ENCODE data around the gene CNN2. TPM values are rescaled to one million over a fixed set of nuclear protein-coding genes. Genes with fewer than 3 reads are reported as not detected.
A peak's percentile ranks its signal among the peaks of the same experiment; 100 is the strongest.

Gene CNN2
- total RNA-seq, 1 experiment from 2014 or later: 194 TPM

GRCh38 chr19:1066748-1067340, 40.4 kb downstream of the CNN2 start, which contains the start of gene ARHGAP45:
ARHGAP45 (plus strand) TSS chr19:1067167; CDS start chr19:1067406, 239 bp downstream.
- Histone ChIP-seq H3K4me1 (peaks cover 15% of the 10 kb centered on the region), H3K27me3 (replicated peaks; ENCODE audit: control insufficient read depth, insufficient read depth, low read length) (no peaks in the 10 kb centered on the region), H3K9me3 (no peaks in the 10 kb centered on the region), H3K36me3 (ENCODE audit: control insufficient read depth, insufficient read depth, low read length) (no peaks in the 10 kb centered on the region), H3K4me3 (ENCODE audit: low read depth, low read length) (peak within 1 kb of the TSS; percentile 61)
- POLR2A ChIA-PET: interaction anchor here (1.1 to 3.3 kb wide), 3 partner anchors 37 to 315 kb away, joined by 4 to 33 read pairs (median 19); partner anchors contain the start of genes CNN2 and GPX4
- Mint-ChIP-seq H3K4me1 (ENCODE audit: low read depth, unreplicated experiment) (peaks cover 3% of the 10 kb centered on the region), H3K27me3 (ENCODE audit: insufficient read depth, unreplicated experiment) (no peaks in the 10 kb centered on the region), H3K36me3 (ENCODE audit: insufficient read depth, unreplicated experiment) (peaks cover 48% of the 10 kb centered on the region), H3K4me3 (ENCODE audit: unreplicated experiment) (peak within 1 kb of the TSS; percentile 84), H3K27ac (ENCODE audit: unreplicated experiment) (peak within 1 kb of the TSS; percentile 77), H3K9me3 (ENCODE audit: unreplicated experiment) (no peaks in the 10 kb centered on the region)
- no TSS peak for BruUV-seq (replicated peaks)
- no peak for TF ChIP-seq CTCF (IDR thresholded peaks at IDR 0.05; ENCODE audit: insufficient read depth in 1 of 2, low read depth in 1 of 2, low read length in 1 of 2, severe bottlenecking in 1 of 2, unreplicated experiment in 1 of 2)
- CTCF ChIA-PET: interaction anchor here (1.0 to 2.6 kb wide), 3 partner anchors 41 to 199 kb away, joined by 4 to 8 read pairs (median 6); partner anchors contain the start of gene CNN2
- intact Hi-C loops (cut with micrococcal nuclease; ENCODE audit: unreplicated experiment): no loop called here
- DNase-seq: no peak

- CTCF ChIA-PET: no interaction called here
- no peaks in the 10 kb centered on the region for H3K9me3 Mint-ChIP-seq (ENCODE audit: unreplicated experiment)
Observed at GRCh38 chr19:1067341-1067957, 41.0 kb downstream of the CNN2 start.

More at GRCh38 chr19:1067341-1067957, 41.0 kb downstream of the CNN2 start:
- no peaks in the 10 kb centered on the region for H3K36me3 ChIP-seq (ENCODE audit: control insufficient read depth, insufficient read depth, low read length)
- no peak overlapping the region for H3K4me3 ChIP-seq (ENCODE audit: low read depth, low read length)
- no peaks in the 10 kb centered on the region for H3K27me3 ChIP-seq (replicated peaks; ENCODE audit: control insufficient read depth, insufficient read depth, low read length)
- no peaks in the 10 kb centered on the region for H3K9me3 ChIP-seq
- no peak overlapping the region for H3K27ac Mint-ChIP-seq (ENCODE audit: unreplicated experiment)
- no peak for TF ChIP-seq CTCF (IDR thresholded peaks at IDR 0.05; ENCODE audit: insufficient read depth in 1 of 2, low read depth in 1 of 2, low read length in 1 of 2, severe bottlenecking in 1 of 2, unreplicated experiment in 1 of 2)
- peaks cover 50% of the 10 kb centered on the region for H3K36me3 Mint-ChIP-seq (ENCODE audit: insufficient read depth, unreplicated experiment)
- no peak overlapping the region for H3K4me3 Mint-ChIP-seq (ENCODE audit: unreplicated experiment)
- BruUV-seq (replicated peaks): no TSS peak
- peaks cover 7% of the 10 kb centered on the region for H3K4me1 Mint-ChIP-seq (ENCODE audit: low read depth, unreplicated experiment)
- DNase-seq: no peak
- H3K4me1 ChIP-seq: peaks cover 15% of the 10 kb centered on the region
- POLR2A ChIA-PET: interaction anchor here (3.3 kb wide), 1 partner anchor 37 kb away, joined by 19 read pairs; the partner anchor contains the start of gene GPX4
- no peaks in the 10 kb centered on the region for H3K27me3 Mint-ChIP-seq (ENCODE audit: insufficient read depth, unreplicated experiment)
- intact Hi-C loops (cut with micrococcal nuclease; ENCODE audit: unreplicated experiment): no loop called here
